Loucy (cell line): ENCODE results near the gene UBE2D1.

Experiments
- EZH2phosphoT487 ChIP-seq: fragments of 200-600 bp; IDR thresholded peaks from 2 replicates; pipeline ENCODE4 v1.6.1; 2018; ENCODE audit warnings: antibody characterized with exemption, mild to moderate bottlenecking, moderate library complexity, borderline replicate concordance
- TF ChIP-seq, protein P1 (sequence below): fragments of 200-600 bp; sonication (generic); conservative IDR thresholded peaks from 2 replicates; pipeline ENCODE4 v1.5.1; 2014; ENCODE audit warnings: mild to moderate bottlenecking, antibody characterized with exemption, low read length

DNA sequence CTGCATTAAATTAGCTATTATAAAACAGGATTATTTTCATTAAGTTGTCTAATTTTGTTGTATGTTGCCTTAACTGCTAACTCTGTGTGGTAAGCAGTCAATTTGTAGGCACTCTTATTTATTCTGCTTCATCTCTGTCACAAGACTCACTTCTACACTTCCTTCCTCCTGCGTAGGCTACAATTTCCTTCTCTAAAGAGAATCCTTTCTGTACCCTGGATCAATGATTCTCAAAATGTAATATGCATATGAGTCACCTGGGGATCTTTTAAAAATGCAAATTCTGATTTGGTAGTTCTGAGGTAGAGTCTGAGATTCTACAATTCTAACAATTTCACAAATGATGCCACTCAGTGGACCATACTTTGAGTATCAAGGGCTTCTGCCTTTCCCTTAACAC is 4.4 kb upstream of the UBE2D1 start:
- TF ChIP-seq, protein P1, sequence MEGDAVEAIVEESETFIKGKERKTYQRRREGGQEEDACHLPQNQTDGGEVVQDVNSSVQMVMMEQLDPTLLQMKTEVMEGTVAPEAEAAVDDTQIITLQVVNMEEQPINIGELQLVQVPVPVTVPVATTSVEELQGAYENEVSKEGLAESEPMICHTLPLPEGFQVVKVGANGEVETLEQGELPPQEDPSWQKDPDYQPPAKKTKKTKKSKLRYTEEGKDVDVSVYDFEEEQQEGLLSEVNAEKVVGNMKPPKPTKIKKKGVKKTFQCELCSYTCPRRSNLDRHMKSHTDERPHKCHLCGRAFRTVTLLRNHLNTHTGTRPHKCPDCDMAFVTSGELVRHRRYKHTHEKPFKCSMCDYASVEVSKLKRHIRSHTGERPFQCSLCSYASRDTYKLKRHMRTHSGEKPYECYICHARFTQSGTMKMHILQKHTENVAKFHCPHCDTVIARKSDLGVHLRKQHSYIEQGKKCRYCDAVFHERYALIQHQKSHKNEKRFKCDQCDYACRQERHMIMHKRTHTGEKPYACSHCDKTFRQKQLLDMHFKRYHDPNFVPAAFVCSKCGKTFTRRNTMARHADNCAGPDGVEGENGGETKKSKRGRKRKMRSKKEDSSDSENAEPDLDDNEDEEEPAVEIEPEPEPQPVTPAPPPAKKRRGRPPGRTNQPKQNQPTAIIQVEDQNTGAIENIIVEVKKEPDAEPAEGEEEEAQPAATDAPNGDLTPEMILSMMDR: no peak
- no peak for TF ChIP-seq EZH2phosphoT487
